HG02938 (cell line): Measurements from ENCODE around the gene NDUFAF5.

Experiments
- ATAC-seq: cut with Tn5 transposase; IDR thresholded peaks from one replicate; pipeline ENCODE4 v1.9.1; 2021; ENCODE audit warnings: mild to moderate bottlenecking, moderate library complexity; ENCODE audit not compliant: unreplicated experiment

Gene NDUFAF5

DNA sequence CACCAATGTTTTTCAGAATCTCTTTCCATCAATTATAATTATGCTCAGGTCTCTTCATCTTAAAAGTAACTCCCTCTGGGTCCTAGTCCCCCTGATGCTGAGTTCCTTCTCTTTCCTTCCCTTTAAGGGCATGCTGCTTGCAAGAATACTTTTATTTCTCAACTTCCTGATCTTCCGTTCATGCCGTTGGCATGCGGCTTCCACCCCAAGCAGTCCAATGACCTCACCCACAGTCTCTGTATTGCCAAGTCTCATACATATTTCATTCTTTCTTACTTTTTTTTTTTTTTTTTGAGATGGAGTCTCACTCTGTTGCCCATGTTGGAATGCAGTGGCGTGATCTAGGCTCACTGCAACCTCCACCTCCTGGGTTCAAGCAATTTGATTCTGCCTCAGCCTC is 83.5 kb downstream of the NDUFAF5 start:
- ATAC-seq = no peak

- no peak for ATAC-seq
Measured at GRCh38 chr20:13870170-13870748, 85.4 kb downstream of the NDUFAF5 start.
